Endothelial cell of umbilical vein (primary cell): Measurements from ENCODE around the gene YIPF2. TPM values are rescaled to one million over a fixed set of nuclear protein-coding genes. Genes with fewer than 3 reads are reported as not detected.

Experiments used
- BruUV-seq: library from RNA; stranded (reverse); fragments of 400-500 nt; replicated peaks from 2 replicates; lab custom pipeline; 2021; lab: Mats Ljungman, UMichigan
- CTCF ChIA-PET: fragments of 300-600, 350-600 bp; sonication (Branson Sonifier 250); formaldehyde crosslinking; loops from one replicate; lab custom pipeline; 2021; ENCODE audit warnings: antibody characterized with exemption, inconsistent platforms; lab: Charles Lee
- POLR2A ChIA-PET: fragments of 300-600, 350-600 bp; sonication (Branson Sonifier 250); formaldehyde crosslinking; loops from one replicate; lab custom pipeline; 2021; ENCODE audit warnings: antibody characterized with exemption, inconsistent platforms; lab: Charles Lee
- DNase-seq: peaks from one replicate; pipeline ENCODE4 v3.0.0-alpha.2; 2011; ENCODE audit warnings: low read depth, low spot score
- FAIRE-seq: peaks from 2 replicates; lab custom pipeline; 2011; peaks lifted over from hg19 to GRCh38; lab: Jason Lieb, UNC
- H2AFZ ChIP-seq: 2 replicates; pipeline ENCODE4 v1.6.0; 2012; ENCODE audit warnings: low read depth, low read length, control low read depth, inconsistent platforms
- H3K27ac ChIP-seq: 2 replicates; pipeline ENCODE4 v1.5.1; 2011; ENCODE audit warnings: low read depth, mild to moderate bottlenecking, control low read depth, low read length, moderate library complexity; ENCODE audit not compliant: insufficient read depth
- H3K27me3 ChIP-seq, 2 experiments: 2 replicates each; pipeline versions ENCODE4 v1.6.0 to v1.6.1; 2011; ENCODE audit warnings: low read length in 2 of 2, mixed read lengths in 1 of 2; ENCODE audit not compliant: control insufficient read depth in 2 of 2, insufficient read depth in 2 of 2
- H3K36me3 ChIP-seq, 2 experiments: 2 replicates in 1 of 2; 3 replicates in 1 of 2; pipeline ENCODE4 v1.5.1; 2011; ENCODE audit warnings: low read length in 2 of 2, mild to moderate bottlenecking in 1 of 2, moderate library complexity in 1 of 2; ENCODE audit not compliant: control insufficient read depth in 2 of 2, insufficient read depth in 2 of 2; ENCODE audit errors: extremely low read depth in 1 of 2
- H3K4me1 ChIP-seq: 3 replicates; pipeline ENCODE4 v1.5.1; 2011; ENCODE audit warnings: mild to moderate bottlenecking, low read length; ENCODE audit not compliant: control insufficient read depth, insufficient read depth; ENCODE audit errors: extremely low read depth
- H3K4me2 ChIP-seq: 2 replicates; pipeline ENCODE4 v1.6.1; 2011; ENCODE audit warnings: low read length, control low read depth, mixed read lengths; ENCODE audit not compliant: insufficient read depth
- H3K4me3 ChIP-seq, 3 experiments: fragments of 200-600 bp in 1 of 3; sonication (generic), shearing (Covaris generic) in 1 of 3; replicated peaks in 1 of 3; 2 replicates each; pipeline ENCODE4 v1.5.1; 2011 to 2016; ENCODE audit warnings: control low read depth in 3 of 3, low read length in 3 of 3, mild to moderate bottlenecking in 2 of 3, inconsistent platforms in 1 of 3, low read depth in 1 of 3, moderate library complexity in 1 of 3; ENCODE audit not compliant: insufficient read depth in 1 of 3
- H3K79me2 ChIP-seq: 2 replicates; pipeline ENCODE4 v1.6.0; 2012; ENCODE audit warnings: low read length, inconsistent platforms; ENCODE audit not compliant: control insufficient read depth, insufficient read depth
- H3K9ac ChIP-seq: replicated peaks from 2 replicates; pipeline ENCODE3; 2011; ENCODE audit warnings: low read length, control low read depth; ENCODE audit not compliant: insufficient read depth; ENCODE audit errors: extremely low read depth
- H3K9me1 ChIP-seq: replicated peaks from 3 replicates; pipeline ENCODE4 v1.6.0; 2011; ENCODE audit warnings: mild to moderate bottlenecking, low read length; ENCODE audit not compliant: control insufficient read depth, insufficient read depth; ENCODE audit errors: extremely low read depth
- H3K9me3 ChIP-seq: replicated peaks from 2 replicates; pipeline ENCODE4 v1.5.1; 2012; ENCODE audit warnings: low read length, inconsistent platforms; ENCODE audit not compliant: control insufficient read depth, insufficient read depth
- H4K20me1 ChIP-seq: replicated peaks from 2 replicates; pipeline ENCODE3; 2011; ENCODE audit warnings: mild to moderate bottlenecking, low read length; ENCODE audit not compliant: control insufficient read depth, insufficient read depth; ENCODE audit errors: extremely low read depth
- EZH2 ChIP-seq: IDR thresholded peaks from 2 replicates; pipeline ENCODE4 v1.6.1; 2012; ENCODE audit warnings: borderline replicate concordance, low read depth, mild to moderate bottlenecking, moderate library complexity, low read length, inconsistent platforms; ENCODE audit not compliant: severe bottlenecking
- FOS ChIP-seq: IDR thresholded peaks from 2 replicates; pipeline ENCODE4 v1.6.1; 2011; ENCODE audit warnings: mild to moderate bottlenecking, low read length, moderate library complexity, borderline replicate concordance; ENCODE audit not compliant: insufficient read depth
- GATA2 ChIP-seq: IDR thresholded peaks from 2 replicates; pipeline ENCODE4 v1.7.0; 2011; ENCODE audit warnings: low read depth, mild to moderate bottlenecking, moderate library complexity, mixed read lengths, low read length; ENCODE audit not compliant: insufficient read length, insufficient read depth
- MYC ChIP-seq: IDR thresholded peaks from one replicate; pipeline ENCODE4 v1.6.1; 2011; ENCODE audit warnings: mild to moderate bottlenecking, low read depth, low read length
- POLR2A ChIP-seq: IDR thresholded peaks from 2 replicates; pipeline ENCODE4 v1.6.1; 2012; ENCODE audit warnings: low read depth, mild to moderate bottlenecking, control low read depth, low read length
- POLR2AphosphoS5 ChIP-seq: IDR thresholded peaks from 2 replicates; pipeline ENCODE4 v1.6.1; 2012; ENCODE audit warnings: low read depth, mild to moderate bottlenecking, control low read depth, low read length, moderate library complexity; ENCODE audit not compliant: insufficient read depth
- dilution Hi-C: fragments of 300-500 bp; cut with MboI; formaldehyde crosslinking; loops from one replicate; pipeline ENCODE4 v1.15.0; 2019; ENCODE audit warnings: low sequenced_read_pairs; ENCODE audit not compliant: extremely low pct_ligation_motif_present
- intact Hi-C: fragments of 100-400 bp; cut with micrococcal nuclease; formaldehyde crosslinking; loops from one replicate; pipeline ENCODE4 v1.10.0; 2022
- polyA plus RNA-seq, 4 experiments: library from polyadenylated mRNA; depleted of rRNA in 3 of 4; stranded (reverse) in 3 of 4; unstranded in 1 of 4; fragments of >200 nt; gene quantifications; 2 replicates each; pipeline versions ENCODE4 v1.2.1 to v1.2.3, GENCODE V29; 2011 to 2012; ENCODE audit warnings: missing spikeins in 1 of 4
- total RNA-seq: library from RNA; stranded (reverse); gene quantifications from 2 replicates; pipeline ENCODE4 v1.2.3, GENCODE V29; 2021
- TF ChIP-seq, protein P1 (sequence below), 2 donors: IDR thresholded peaks; 1 replicate in 1 of 2; 2 replicates in 1 of 2; pipeline ENCODE4 v1.5.1; 2011; ENCODE audit warnings: low read length in 2 of 2, mild to moderate bottlenecking in 2 of 2, moderate library complexity in 2 of 2, control low read depth in 1 of 2, inconsistent platforms in 1 of 2, low read depth in 1 of 2; ENCODE audit not compliant: insufficient read depth in 1 of 2; ENCODE audit errors: extremely low read depth in 1 of 2

YIPF2 gene
- total and polyA plus RNA-seq, 2 donors (not counting 3 experiments of a cell fraction or from before 2014, with no cell fraction given), result 47.8 to 104 TPM

DNA sequence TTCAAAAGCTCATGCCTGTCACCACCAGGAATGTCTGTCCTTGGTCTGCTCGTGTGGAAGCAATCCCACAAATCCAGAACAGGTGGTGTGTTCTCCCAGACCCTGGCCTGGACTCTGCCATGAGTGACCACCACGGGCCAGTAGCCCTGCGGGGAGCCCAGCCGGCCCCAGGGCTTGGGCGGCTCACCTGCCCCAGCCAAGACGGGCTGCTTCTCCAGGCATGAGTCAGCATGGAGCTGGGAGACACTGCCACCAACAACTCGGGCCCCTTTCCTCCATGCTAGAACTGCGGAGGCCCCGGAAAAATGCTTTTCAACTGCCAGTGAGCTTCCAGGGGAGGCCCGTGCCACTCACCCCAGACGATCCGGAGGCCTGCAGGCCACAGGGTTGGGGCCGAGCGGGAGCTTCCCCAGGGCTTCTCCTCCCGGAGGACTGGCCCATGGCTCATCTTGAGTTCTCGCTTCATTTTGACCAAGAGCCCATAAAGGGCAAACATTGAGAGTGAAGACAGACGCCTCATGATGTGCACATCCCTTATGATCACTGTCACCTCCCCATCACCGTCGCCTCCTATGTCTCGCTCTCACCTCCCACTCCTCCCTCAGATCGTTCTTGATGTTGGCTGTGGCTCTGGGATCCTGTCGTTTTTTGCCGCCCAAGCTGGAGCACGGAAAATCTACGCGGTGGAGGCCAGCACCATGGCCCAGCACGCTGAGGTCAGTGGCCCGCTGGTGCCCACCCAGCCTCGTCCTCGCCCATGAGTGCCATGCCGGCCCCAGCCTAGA lies 16.7 kb downstream of the YIPF2 start:
- H3K9me3 ChIP-seq, result no peaks in the 10 kb centered on the region
- intact Hi-C loops (no loop called here), dilution Hi-C loops (loop anchor here (10.0 kb wide), 1 partner anchor 113 kb away; no protein-coding TSS in a partner anchor)
- H4K20me1 ChIP-seq, result no peaks in the 10 kb centered on the region
- no peak overlapping the region for H3K4me3 ChIP-seq
- no peaks in the 10 kb centered on the region for H3K27me3 ChIP-seq
- DNase-seq (no peak), FAIRE-seq (no peak)
- peaks cover 0 to 43% of the 10 kb centered on the region in 2 experiments for H3K36me3 ChIP-seq
- TF ChIP-seq MYC, result no peak
- TF ChIP-seq POLR2AphosphoS5, result no peak
- no peak for TF ChIP-seq FOS
- TF ChIP-seq EZH2, result no peak
- TF ChIP-seq GATA2, result no peak
- TF ChIP-seq POLR2A, result no peak
- TF ChIP-seq, protein P1, sequence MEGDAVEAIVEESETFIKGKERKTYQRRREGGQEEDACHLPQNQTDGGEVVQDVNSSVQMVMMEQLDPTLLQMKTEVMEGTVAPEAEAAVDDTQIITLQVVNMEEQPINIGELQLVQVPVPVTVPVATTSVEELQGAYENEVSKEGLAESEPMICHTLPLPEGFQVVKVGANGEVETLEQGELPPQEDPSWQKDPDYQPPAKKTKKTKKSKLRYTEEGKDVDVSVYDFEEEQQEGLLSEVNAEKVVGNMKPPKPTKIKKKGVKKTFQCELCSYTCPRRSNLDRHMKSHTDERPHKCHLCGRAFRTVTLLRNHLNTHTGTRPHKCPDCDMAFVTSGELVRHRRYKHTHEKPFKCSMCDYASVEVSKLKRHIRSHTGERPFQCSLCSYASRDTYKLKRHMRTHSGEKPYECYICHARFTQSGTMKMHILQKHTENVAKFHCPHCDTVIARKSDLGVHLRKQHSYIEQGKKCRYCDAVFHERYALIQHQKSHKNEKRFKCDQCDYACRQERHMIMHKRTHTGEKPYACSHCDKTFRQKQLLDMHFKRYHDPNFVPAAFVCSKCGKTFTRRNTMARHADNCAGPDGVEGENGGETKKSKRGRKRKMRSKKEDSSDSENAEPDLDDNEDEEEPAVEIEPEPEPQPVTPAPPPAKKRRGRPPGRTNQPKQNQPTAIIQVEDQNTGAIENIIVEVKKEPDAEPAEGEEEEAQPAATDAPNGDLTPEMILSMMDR (IDR thresholded peaks at IDR 0.05; ENCODE audit: extremely low read depth in 1 of 2, insufficient read depth in 1 of 2, low read depth in 1 of 2, low read length in 2 of 2), result no peak
- H2AFZ ChIP-seq, result no peak overlapping the region
- no peaks in the 10 kb centered on the region for H3K9me1 ChIP-seq
- H3K79me2 ChIP-seq, result no peaks in the 10 kb centered on the region
- no TSS peak for BruUV-seq
- no peaks in the 10 kb centered on the region for H3K4me1 ChIP-seq
- POLR2A ChIA-PET, result no interaction called here
- no peak overlapping the region for H3K4me2 ChIP-seq
- no peak overlapping the region for H3K9ac ChIP-seq
- CTCF ChIA-PET, result interaction anchor here (0.9 to 1.3 kb wide), 4 partner anchors 13 to 41 kb away, joined by 3 to 7 read pairs (median 4); partner anchors contain the start of gene CARM1
- no peak overlapping the region for H3K27ac ChIP-seq
